ENCODE measurements around the gene DMRT3. TPM values are rescaled to one million over a fixed set of nuclear protein-coding genes. Genes with fewer than 3 reads are reported as not detected.
"Not testable (repeated sequence)": the region's sequence is repeated elsewhere in the genome, so short reads cannot be mapped to it uniquely, and the experiment has no call there.

DMRT3 gene
- total RNA-seq, 2 donors from 2014 or later: not detected

DNA sequence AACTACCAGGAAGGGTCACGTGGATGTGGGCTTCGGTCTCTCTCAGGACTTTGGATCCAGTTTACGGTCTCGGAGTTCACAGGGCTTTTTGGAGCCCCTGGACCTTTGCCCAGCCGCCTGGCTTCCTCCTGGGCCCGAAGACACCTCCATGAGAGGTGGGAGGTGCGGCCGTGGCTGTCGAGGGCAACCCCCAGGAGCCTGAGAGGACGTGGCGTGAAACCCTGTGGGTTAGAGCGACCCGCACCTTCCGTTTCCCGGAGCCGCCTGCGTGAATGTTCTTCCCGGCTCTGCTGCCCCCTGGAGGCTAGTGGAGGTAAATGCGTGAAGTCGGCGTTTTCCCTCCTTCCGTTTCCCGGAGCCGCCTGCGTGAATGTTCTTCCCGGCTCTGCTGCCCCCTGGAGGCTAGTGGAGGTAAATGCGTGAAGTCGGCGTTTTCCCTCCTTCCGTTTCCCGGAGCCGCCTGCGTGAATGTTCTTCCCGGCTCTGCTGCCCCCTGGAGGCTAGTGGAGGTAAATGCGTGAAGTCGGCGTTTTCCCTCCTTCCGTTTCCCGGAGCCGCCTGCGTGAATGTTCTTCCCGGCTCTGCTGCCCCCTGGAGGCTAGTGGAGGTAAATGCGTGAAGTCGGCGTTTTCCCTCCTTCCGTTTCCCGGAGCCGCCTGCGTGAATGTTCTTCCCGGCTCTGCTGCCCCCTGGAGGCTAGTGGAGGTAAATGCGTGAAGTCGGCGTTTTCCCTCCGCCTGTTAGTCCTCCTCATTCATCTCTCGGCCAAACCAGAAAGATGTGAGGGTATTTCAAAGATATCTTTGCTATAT lies 22.1 kb downstream of the DMRT3 start:
- ATAC-seq; H3K27me3 Mint-ChIP-seq; DNase-seq; H3K9me3 ChIP-seq (ENCODE audit: control insufficient read depth, low read length, poor library complexity, severe bottlenecking); H3K4me1 Mint-ChIP-seq; H3K27ac Mint-ChIP-seq; H3K36me3 Mint-ChIP-seq (ENCODE audit: low read depth): not testable (repeated sequence)
- peak overlapping the region; percentile 26 for H3K4me3 Mint-ChIP-seq

DNA sequence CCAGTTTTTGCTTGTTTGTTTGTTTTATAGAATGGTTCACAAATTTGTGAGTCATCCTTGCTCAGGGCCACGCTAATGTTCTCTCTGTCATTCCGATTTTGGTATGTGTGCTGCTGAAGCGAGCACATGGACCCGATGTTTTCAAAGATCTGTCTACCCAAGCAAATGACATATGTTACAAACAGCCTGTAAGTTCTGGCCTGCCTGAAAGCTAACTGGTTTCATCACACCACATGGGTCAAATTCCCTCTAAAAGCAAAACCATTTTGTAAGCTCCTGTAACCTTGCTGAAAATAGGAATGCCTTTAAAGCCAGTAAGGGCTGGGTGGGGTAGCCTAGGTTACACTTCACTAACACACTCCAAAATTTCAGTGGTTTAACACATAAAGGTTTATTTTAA lies 25.4 kb downstream of the DMRT3 start:
- no peaks in the 10 kb centered on the region for H3K9me3 ChIP-seq (ENCODE audit: control insufficient read depth, low read length, poor library complexity, severe bottlenecking)
- Mint-ChIP-seq H3K27me3 (peaks cover 14% of the 10 kb centered on the region), H3K36me3 (ENCODE audit: low read depth) (no peaks in the 10 kb centered on the region), H3K27ac (no peak overlapping the region), H3K4me3 (no peak overlapping the region), H3K4me1 (peaks cover 4% of the 10 kb centered on the region)
- DNase-seq: no peak
- ATAC-seq: no peak

DNA sequence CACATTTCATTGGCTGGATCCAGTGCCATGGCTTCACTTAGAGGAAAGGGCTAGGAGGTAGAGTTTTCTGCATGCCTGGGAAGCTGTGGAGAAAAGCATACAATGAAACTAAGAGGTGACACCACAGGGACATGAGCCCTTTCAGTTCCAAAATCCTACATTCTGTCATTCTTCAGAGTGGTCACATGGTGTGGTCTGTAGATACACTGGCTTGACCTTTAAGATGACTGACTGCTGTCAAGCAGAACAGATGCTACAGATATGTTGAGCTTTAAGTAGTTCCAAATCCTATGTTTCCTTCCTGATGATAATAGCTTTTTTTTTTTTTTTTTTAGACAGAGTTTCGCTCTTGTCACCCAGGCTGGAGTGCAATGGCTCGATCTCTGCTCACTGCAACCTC lies 26.2 kb downstream of the DMRT3 start:
- no peak for DNase-seq
- H3K27me3 Mint-ChIP-seq: peaks cover 23% of the 10 kb centered on the region
- H3K4me1 Mint-ChIP-seq: peaks cover 4% of the 10 kb centered on the region
- H3K4me3 Mint-ChIP-seq: no peak overlapping the region
- ATAC-seq: no peak
- H3K36me3 Mint-ChIP-seq (ENCODE audit: low read depth): no peaks in the 10 kb centered on the region
- no peak overlapping the region for H3K27ac Mint-ChIP-seq
- H3K9me3 ChIP-seq (ENCODE audit: control insufficient read depth, low read length, poor library complexity, severe bottlenecking): no peaks in the 10 kb centered on the region

- Mint-ChIP-seq H3K4me1 (peaks cover 12% of the 10 kb centered on the region), H3K4me3 (no peak overlapping the region), H3K27me3 (peaks cover 46% of the 10 kb centered on the region), H3K27ac (no peak overlapping the region), H3K36me3 (ENCODE audit: low read depth) (no peaks in the 10 kb centered on the region)
- no peaks in the 10 kb centered on the region for H3K9me3 ChIP-seq (ENCODE audit: control insufficient read depth, low read length, poor library complexity, severe bottlenecking)
- ATAC-seq (peak; percentile 46), DNase-seq (no peak)
Measured at GRCh38 chr9:1005043-1005667, 28.7 kb downstream of the DMRT3 start.

- Mint-ChIP-seq H3K27me3 (peaks cover 50% of the 10 kb centered on the region), H3K4me3 (no peak overlapping the region), H3K4me1 (peaks cover 12% of the 10 kb centered on the region), H3K27ac (no peak overlapping the region), H3K36me3 (ENCODE audit: low read depth) (no peaks in the 10 kb centered on the region)
- ATAC-seq (no peak), DNase-seq (no peak)
- no peaks in the 10 kb centered on the region for H3K9me3 ChIP-seq (ENCODE audit: control insufficient read depth, low read length, poor library complexity, severe bottlenecking)
Measured at GRCh38 chr9:1007312-1007711, 30.9 kb downstream of the DMRT3 start.

- ATAC-seq (no peak), DNase-seq (no peak)
- no peaks in the 10 kb centered on the region for H3K36me3 Mint-ChIP-seq (ENCODE audit: low read depth)
- no peak overlapping the region for H3K4me3 Mint-ChIP-seq
- H3K27ac Mint-ChIP-seq: no peak overlapping the region
- no peaks in the 10 kb centered on the region for H3K9me3 ChIP-seq (ENCODE audit: control insufficient read depth, low read length, poor library complexity, severe bottlenecking)
- H3K4me1 Mint-ChIP-seq: peaks cover 12% of the 10 kb centered on the region
- H3K27me3 Mint-ChIP-seq: peaks cover 50% of the 10 kb centered on the region
Measured at GRCh38 chr9:1008216-1008615, 31.8 kb downstream of the DMRT3 start.

DNA sequence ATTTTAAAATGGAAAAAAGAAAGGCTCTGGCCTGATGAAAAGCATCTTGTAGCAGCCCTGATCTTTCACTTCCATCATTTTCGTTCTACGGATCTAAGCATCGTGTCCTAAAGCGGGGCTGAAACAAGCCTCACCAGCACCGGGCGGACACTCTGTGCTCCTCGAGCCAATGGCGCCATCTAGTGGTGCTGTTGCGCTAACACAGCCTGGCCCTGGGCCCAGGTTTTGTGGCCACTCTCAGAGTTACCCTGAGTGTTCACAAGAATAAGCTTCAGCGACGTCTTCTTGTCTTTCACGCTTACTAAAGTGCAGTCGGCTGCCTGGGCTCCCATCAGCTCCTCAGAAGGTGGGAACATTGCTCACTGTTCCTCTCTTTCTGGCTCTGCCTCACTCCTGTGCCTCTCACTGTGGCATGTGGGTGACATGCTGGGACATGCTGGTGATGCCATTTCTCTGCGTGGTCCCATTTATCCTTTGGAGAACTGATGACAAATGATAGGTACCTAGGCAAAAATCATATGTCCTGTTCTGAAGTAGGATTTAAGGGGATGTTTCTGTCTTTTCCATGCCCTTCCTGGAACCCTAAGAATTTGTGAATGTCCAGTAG lies 32.7 kb downstream of the DMRT3 start:
- Mint-ChIP-seq H3K4me1 (peaks cover 12% of the 10 kb centered on the region), H3K36me3 (ENCODE audit: low read depth) (no peaks in the 10 kb centered on the region)
- peak; percentile 95 for ATAC-seq

GRCh38 chr9:1013021-1013420 lies 36.6 kb downstream of the DMRT3 start:
- H3K27ac Mint-ChIP-seq: no peak overlapping the region
- H3K9me3 ChIP-seq (ENCODE audit: control insufficient read depth, low read length, poor library complexity, severe bottlenecking): no peaks in the 10 kb centered on the region
- H3K36me3 Mint-ChIP-seq (ENCODE audit: low read depth): peaks cover 2% of the 10 kb centered on the region
- DNase-seq (no peak), ATAC-seq (no peak)
- H3K4me3 Mint-ChIP-seq: no peak overlapping the region
- H3K27me3 Mint-ChIP-seq: peaks cover 44% of the 10 kb centered on the region
- H3K4me1 Mint-ChIP-seq: peaks cover 11% of the 10 kb centered on the region

More for the DNA sequence above, 32.7 kb downstream of the DMRT3 start:
- Mint-ChIP-seq H3K27ac (no peak overlapping the region), H3K27me3 (peaks cover 50% of the 10 kb centered on the region), H3K4me3 (no peak overlapping the region)
- DNase-seq: peak; percentile 44 to 69 (median 48)
- no peaks in the 10 kb centered on the region for H3K9me3 ChIP-seq (ENCODE audit: control insufficient read depth, low read length, poor library complexity, severe bottlenecking)

DNA sequence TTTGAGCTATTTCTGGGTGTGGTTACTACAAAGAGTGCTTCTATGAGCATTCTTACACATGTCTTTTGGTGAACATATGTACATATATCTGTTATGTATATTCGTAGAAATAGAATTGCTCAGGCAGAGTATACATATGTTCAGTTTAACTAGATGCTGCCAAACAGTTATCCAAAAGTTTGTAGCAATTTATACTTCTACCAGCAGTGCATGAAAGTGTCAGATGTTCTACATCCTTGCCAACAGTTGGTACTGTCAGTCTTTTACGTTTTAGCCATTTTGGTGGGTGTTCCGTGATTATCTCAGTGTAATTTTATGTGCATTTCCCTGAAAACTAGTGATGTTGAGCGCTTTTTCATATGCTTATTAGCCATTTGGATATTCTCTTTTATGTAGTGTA lies 37.8 kb downstream of the DMRT3 start:
- DNase-seq: no peak
- Mint-ChIP-seq H3K27ac (no peak overlapping the region), H3K4me1 (peaks cover 4% of the 10 kb centered on the region), H3K36me3 (ENCODE audit: low read depth) (peaks cover 2% of the 10 kb centered on the region), H3K4me3 (no peak overlapping the region), H3K27me3 (peaks cover 44% of the 10 kb centered on the region)
- no peaks in the 10 kb centered on the region for H3K9me3 ChIP-seq (ENCODE audit: control insufficient read depth, low read length, poor library complexity, severe bottlenecking)
- no peak for ATAC-seq

DNA sequence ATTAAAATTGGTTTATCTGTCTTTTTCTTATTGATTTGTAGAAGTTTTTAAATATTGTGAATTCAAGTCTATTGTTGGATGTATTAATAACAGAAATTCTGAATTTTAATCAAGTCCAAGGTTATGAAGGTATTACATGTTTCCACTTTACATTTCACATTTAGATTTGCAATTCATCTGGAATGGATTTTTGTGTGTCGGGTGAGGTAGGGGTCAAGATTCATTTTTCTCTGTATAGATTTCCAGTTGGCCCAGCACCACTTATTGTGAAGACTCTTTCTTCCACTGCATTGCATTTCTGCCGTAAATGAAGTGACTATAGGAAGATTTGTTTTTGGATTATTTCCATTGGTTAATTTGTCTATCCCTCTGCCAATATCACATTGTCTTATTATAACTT lies 38.2 kb downstream of the DMRT3 start:
- no peaks in the 10 kb centered on the region for H3K9me3 ChIP-seq (ENCODE audit: control insufficient read depth, low read length, poor library complexity, severe bottlenecking)
- peaks cover 43% of the 10 kb centered on the region for H3K27me3 Mint-ChIP-seq
- H3K4me3 Mint-ChIP-seq: no peak overlapping the region
- H3K4me1 Mint-ChIP-seq: peaks cover under 1% of the 10 kb centered on the region
- DNase-seq (no peak), ATAC-seq (no peak)
- H3K36me3 Mint-ChIP-seq (ENCODE audit: low read depth): peaks cover 2% of the 10 kb centered on the region
- H3K27ac Mint-ChIP-seq: no peak overlapping the region

- no peaks in the 10 kb centered on the region for H3K9me3 ChIP-seq (ENCODE audit: control insufficient read depth, low read length, poor library complexity, severe bottlenecking)
- ATAC-seq (peak; percentile 55), DNase-seq (no peak)
- Mint-ChIP-seq H3K27ac (no peak overlapping the region), H3K27me3 (peaks cover 54% of the 10 kb centered on the region), H3K4me1 (no peaks in the 10 kb centered on the region), H3K36me3 (ENCODE audit: low read depth) (peaks cover 2% of the 10 kb centered on the region), H3K4me3 (no peak overlapping the region)
Measured at GRCh38 chr9:1018121-1018520, 41.7 kb downstream of the DMRT3 start.

- ATAC-seq: no peak
- no peak overlapping the region for H3K4me3 Mint-ChIP-seq
- H3K9me3 ChIP-seq (ENCODE audit: control insufficient read depth, low read length, poor library complexity, severe bottlenecking): no peaks in the 10 kb centered on the region
- no peak overlapping the region for H3K27ac Mint-ChIP-seq
- peaks cover 65% of the 10 kb centered on the region for H3K27me3 Mint-ChIP-seq
- no peaks in the 10 kb centered on the region for H3K4me1 Mint-ChIP-seq
- no peaks in the 10 kb centered on the region for H3K36me3 Mint-ChIP-seq (ENCODE audit: low read depth)
- DNase-seq: no peak
Measured at GRCh38 chr9:1024112-1024511, 47.7 kb downstream of the DMRT3 start.

- DNase-seq: no peak
- H3K9me3 ChIP-seq (ENCODE audit: control insufficient read depth, low read length, poor library complexity, severe bottlenecking): no peaks in the 10 kb centered on the region
- H3K27me3 Mint-ChIP-seq: peaks cover 59% of the 10 kb centered on the region
- no peaks in the 10 kb centered on the region for H3K36me3 Mint-ChIP-seq (ENCODE audit: low read depth)
- ATAC-seq: no peak
- no peak overlapping the region for H3K4me3 Mint-ChIP-seq
- no peak overlapping the region for H3K27ac Mint-ChIP-seq
- H3K4me1 Mint-ChIP-seq: no peaks in the 10 kb centered on the region
Measured at GRCh38 chr9:1025131-1025530, 48.7 kb downstream of the DMRT3 start.
